Right ventricle myocardium superior (tissue), 1 donor: Measurements from ENCODE around the gene CEP250. TPM values are rescaled to one million over a fixed set of nuclear protein-coding genes. Genes with fewer than 3 reads are reported as not detected.
"Not testable (repeated sequence)": the region's sequence is repeated elsewhere in the genome, so short reads cannot be mapped to it uniquely, and the experiment has no call there.

Experiments
- ATAC-seq: fragments of 200-7000 bp; cut with Tn5 transposase; one replicate; pipeline ENCODE4 v1.9.1; 2020; ENCODE audit warnings: mild to moderate bottlenecking; ENCODE audit not compliant: poor library complexity
- DNase-seq: peaks from one replicate; pipeline ENCODE4 v3.0.0-alpha.2; 2020
- intact Hi-C: fragments of 100-400 bp; cut with DNase I; formaldehyde crosslinking; loops from one replicate; pipeline ENCODE4 v1.11.2; 2022
- total RNA-seq: library from RNA; stranded (reverse); fragmentation: NEBNext Ultra II Directional; extraction: Animal tissue kit (Norgen Biotek cat#: 25700); gene quantifications from one replicate; pipeline ENCODE4 v1.2.1, GENCODE V29; 2021
- donor health status: DM: no; HTN: yes; CAD: no; lungs with severe emphysema.

Gene CEP250
- total RNA-seq, 1 donor from 2014 or later: 12.3 TPM

- ATAC-seq (no peak), DNase-seq (no peak)
- intact Hi-C loops: no loop called here
These were observed 90.7 kb downstream of the CEP250 start for GRCh38 chr20:35546127-35546526.

- no peak for DNase-seq
- intact Hi-C loops: no loop called here
- no peak for ATAC-seq
These were observed 91.9 kb downstream of the CEP250 start for GRCh38 chr20:35547329-35547728.

DNA sequence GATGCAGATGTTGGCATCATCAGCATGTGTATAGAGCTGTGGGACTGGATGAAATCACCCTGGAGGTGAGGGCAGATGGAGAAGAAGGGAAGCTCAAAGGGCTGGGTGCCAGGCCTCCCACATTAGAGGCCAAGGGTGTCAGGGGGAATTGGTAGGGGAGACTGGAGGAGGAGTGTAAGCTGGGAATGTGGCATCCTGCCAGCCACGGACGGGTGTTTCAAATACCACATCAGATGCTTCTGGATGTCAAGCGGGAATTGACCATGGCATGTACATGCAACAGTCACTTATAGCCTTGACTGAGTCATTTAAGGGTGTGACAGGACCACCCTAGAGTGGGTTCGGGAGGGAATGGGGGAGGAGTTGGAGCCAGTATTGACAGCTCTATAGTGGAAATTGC is 96.1 kb downstream of the CEP250 start:
- ATAC-seq (no peak), DNase-seq (no peak)
- intact Hi-C loops: no loop called here

GRCh38 chr20:35552914-35553313 is 97.5 kb downstream of the CEP250 start:
- ATAC-seq (no peak), DNase-seq (no peak)
- intact Hi-C loops: no loop called here

GRCh38 chr20:35555461-35555860 is 100.1 kb downstream of the CEP250 start:
- intact Hi-C loops, DNase-seq, ATAC-seq: not testable (repeated sequence)

GRCh38 chr20:35555951-35556645 is 100.7 kb downstream of the CEP250 start:
- intact Hi-C loops: no loop called here
- DNase-seq (no peak), ATAC-seq (no peak)

DNA sequence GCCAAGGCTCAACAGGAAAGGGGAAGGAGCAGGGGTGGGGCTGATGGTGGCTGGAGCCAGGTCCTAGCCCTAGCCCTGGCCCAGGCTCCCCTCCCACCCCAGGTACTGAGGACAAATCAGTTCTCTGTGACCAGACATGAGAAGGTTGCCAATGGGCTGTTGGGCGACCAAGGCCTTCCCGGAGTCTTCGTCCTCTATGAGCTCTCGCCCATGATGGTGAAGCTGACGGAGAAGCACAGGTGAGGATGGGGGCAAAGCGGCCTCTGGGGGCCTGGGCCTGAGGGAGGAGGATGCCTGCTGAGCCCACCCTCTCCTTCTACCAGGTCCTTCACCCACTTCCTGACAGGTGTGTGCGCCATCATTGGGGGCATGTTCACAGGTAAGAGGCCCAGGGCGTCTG is 101.5 kb downstream of the CEP250 start:
- ATAC-seq (no peak), DNase-seq (no peak)
- intact Hi-C loops: no loop called here

DNA sequence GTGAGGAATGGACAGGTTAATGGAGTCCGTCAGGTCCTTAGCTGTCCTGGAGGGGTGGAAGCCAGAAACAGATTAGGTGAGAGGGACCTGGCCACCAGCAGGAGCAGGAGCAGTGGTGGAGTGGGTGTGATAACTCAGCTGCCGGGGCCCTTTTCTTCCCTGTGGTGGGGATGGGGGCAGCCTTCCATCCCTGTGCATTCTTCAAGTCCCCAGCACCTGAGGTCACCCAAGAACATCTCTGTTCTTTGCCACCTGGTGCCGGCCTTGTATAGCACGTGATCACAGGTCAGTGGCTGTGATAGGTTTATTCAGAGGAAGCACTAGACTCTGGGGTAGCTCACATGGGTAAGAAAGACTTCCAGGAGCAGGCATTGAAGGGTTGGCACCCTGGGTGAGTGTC is 103.1 kb downstream of the CEP250 start:
- no peak for ATAC-seq
- no peak for DNase-seq
- intact Hi-C loops: no loop called here

DNA sequence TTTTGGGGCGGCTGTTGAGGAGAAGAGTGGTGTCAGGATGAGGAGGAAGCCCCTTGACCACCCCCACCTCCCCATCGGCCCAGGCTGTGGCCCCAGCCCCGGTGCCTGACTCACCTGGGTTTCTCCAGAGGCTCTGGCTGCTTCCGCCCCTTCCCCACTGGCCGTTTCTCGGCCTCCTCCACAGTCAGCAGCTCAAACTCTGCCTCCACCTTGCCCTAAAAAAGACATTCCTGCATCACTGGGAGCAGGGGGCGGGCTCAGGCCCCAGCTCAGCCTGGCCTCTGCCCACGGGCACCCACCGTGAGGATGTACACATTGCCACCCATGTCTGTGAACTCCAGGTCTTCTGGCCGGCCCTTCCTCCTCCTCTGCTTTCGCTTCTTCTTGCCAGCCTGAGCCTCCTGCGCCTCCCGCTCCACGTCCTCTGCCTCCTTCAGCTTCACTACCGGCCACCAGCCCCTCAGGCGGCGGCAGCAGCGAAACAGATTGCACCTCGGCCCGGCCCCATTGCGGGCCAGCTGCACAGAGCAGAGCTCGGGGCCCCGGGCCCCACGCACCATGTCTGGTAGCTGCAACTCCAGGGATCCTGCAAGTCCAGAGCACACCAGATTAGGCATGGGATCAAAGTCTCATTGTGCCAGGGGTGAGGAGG is 103.8 kb downstream of the CEP250 start:
- DNase-seq (no peak), ATAC-seq (no peak)
- intact Hi-C loops: no loop called here

- DNase-seq (no peak), ATAC-seq (no peak)
- intact Hi-C loops: no loop called here
These were observed 104.7 kb downstream of the CEP250 start for GRCh38 chr20:35560105-35560511.

DNA sequence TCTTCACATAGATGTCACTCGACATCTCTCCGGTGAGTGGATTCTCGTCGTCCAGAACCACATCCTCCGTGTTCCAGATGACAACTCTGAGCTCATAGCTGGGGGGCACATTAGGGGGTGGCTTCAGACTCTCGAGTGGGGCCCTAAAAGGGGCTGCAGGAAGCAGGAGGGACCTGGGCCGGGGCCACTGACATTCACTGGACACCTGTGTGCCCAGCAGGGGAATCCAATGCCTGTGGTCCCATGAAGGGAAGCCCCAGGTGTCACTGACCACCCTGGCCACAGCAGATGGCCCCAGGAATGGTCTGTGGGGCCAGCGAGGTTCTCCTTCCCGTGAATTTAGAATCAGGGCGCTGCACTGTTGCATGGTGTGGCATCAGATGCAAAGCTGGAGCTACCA is 105.1 kb downstream of the CEP250 start:
- intact Hi-C loops: no loop called here
- no peak for DNase-seq
- no peak for ATAC-seq

DNA sequence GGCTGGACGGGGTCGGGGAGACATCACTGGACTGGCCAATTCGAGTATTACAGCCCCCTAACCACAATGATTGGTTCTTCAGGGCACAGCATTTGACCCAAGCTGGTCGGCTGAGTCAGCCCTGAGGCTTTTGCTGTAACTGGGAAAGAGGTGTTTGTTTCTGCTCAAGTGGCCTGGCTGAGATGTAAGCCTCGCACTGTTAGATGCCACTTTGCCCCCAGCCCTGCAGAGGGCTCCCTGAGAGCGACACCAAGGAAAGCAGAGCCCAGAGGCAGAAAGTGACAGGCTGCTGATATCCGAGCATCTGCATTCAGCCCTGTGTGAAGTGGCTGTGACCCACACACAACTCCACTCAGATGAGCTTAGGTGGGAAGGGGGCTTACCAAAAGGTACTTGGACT is 105.9 kb downstream of the CEP250 start:
- ATAC-seq (peak; percentile 50), DNase-seq (no peak)
- intact Hi-C loops: no loop called here

DNA sequence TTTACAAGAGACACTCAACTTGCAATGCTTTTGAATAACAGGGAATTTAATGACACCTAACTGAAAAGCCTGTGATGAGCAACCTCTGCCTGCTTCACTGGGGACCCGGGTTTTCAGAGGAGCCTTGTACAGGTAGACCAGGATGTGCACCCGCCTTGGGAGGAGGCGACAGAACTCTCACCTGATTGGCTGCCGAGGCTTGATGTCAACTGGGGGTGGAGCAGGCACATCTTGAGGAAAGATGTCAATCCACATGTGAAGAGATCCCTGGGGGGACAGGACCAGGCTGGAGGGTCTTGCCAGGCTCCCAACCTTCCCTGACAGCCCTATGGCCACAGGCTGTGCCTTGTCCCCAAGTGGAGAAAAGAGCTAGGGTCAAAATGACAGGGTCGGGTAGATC is 106.3 kb downstream of the CEP250 start:
- ATAC-seq: no peak

DNA sequence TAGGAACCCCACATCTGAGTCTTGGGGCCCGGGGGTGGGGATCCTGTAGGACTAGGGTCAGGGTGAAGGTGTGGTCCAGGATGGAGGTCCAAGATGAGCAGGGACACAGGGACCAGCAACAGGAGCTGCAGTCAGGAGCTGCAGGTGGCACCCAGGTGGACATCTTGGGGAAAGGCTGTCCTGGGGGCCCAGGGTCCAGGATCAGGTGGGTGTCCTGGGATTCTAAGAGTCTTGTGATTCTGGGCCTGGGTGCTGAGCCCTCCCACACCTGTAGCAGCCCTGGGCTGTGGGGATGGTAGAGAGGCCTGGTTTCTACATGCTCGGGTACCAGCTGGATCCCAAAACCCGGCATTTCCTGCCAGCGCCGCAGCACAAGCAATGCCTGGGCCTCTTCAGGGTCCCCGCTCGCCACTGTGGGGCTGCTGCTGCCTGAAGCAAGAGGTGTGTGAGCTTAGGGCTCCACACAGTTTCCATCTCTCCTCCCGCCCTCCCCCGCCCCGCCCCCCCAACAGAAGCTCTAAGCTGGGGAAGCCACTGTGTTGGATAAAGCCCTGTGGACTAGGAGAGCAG is 107.2 kb downstream of the CEP250 start:
- no peak for ATAC-seq
- no peak for DNase-seq
- intact Hi-C loops: no loop called here

More for the DNA sequence above, 106.3 kb downstream of the CEP250 start:
- DNase-seq: no peak
- intact Hi-C loops: no loop called here

DNA sequence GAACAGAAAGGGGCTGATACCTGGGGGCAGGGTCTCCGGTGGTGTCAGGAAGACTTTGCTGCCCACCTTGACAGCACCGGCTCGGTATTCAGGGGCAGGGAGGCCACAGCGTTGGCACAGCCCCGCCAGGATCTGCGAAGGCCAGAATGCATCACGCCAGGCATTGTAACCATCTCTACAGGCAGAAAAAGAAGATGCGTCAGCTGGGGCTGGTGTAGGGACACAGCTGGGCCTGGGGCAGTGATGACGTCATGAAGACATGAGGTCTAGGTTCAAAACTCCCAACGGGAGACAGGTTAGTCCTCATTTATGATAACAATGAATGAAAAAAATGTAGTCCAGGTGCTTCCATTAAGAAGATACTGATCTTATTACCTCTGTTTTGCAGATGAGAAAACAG is 108.4 kb downstream of the CEP250 start:
- no peak for ATAC-seq
- DNase-seq: no peak
- intact Hi-C loops: no loop called here

- intact Hi-C loops: no loop called here
- no peak for ATAC-seq
- DNase-seq: no peak
These were observed 109.5 kb downstream of the CEP250 start for GRCh38 chr20:35564905-35565304.

- ATAC-seq: no peak
- intact Hi-C loops: no loop called here
These were observed 113.2 kb downstream of the CEP250 start for GRCh38 chr20:35568645-35569044.

More at GRCh38 chr20:35568645-35569044, 113.2 kb downstream of the CEP250 start:
- DNase-seq: no peak
